Type B pancreatic cell (in vitro differentiated cells): ENCODE measurements around the gene TNFAIP3. TPM values are rescaled to one million over a fixed set of nuclear protein-coding genes. Genes with fewer than 3 reads are reported as not detected.

Experiments
- DNase-seq: peaks from one replicate; pipeline ENCODE4 v3.0.0; 2021; ENCODE audit warnings: mixed read lengths; ENCODE audit not compliant: unreplicated experiment; ENCODE audit errors: extremely low spot score
- H3K27ac Mint-ChIP-seq: 2 replicates; pipeline ENCODE4 v1.8.0; 2021; ENCODE audit warnings: mild to moderate bottlenecking, mixed read lengths
- H3K27me3 Mint-ChIP-seq: 2 replicates; pipeline ENCODE4 v1.8.0; 2021; ENCODE audit warnings: mixed read lengths
- H3K36me3 Mint-ChIP-seq: 2 replicates; pipeline ENCODE4 v1.8.0; 2021; ENCODE audit warnings: mixed read lengths
- H3K4me1 Mint-ChIP-seq: one replicate; pipeline ENCODE4 v1.8.0; 2021; ENCODE audit warnings: mixed read lengths; ENCODE audit not compliant: unreplicated experiment
- H3K4me3 Mint-ChIP-seq: 2 replicates; pipeline ENCODE4 v1.8.0; 2021; ENCODE audit warnings: mild to moderate bottlenecking, mixed read lengths
- H3K9me3 Mint-ChIP-seq: 2 replicates; pipeline ENCODE4 v1.8.0; 2021; ENCODE audit warnings: mixed read lengths
- total RNA-seq: library from RNA; stranded (reverse); gene quantifications from 2 replicates; pipeline ENCODE4 v1.2.1, GENCODE V29; 2021; ENCODE audit warnings: low replicate concordance
- TF ChIP-seq, protein P1 (sequence below): fragments of 200-600 bp; sonication (generic); conservative IDR thresholded peaks from 2 replicates; pipeline ENCODE4 v1.5.0; 2021; ENCODE audit warnings: antibody characterized with exemption, mild to moderate bottlenecking

The TNFAIP3 gene
- total RNA-seq, 1 donor from 2014 or later, result 15.2 TPM

DNA sequence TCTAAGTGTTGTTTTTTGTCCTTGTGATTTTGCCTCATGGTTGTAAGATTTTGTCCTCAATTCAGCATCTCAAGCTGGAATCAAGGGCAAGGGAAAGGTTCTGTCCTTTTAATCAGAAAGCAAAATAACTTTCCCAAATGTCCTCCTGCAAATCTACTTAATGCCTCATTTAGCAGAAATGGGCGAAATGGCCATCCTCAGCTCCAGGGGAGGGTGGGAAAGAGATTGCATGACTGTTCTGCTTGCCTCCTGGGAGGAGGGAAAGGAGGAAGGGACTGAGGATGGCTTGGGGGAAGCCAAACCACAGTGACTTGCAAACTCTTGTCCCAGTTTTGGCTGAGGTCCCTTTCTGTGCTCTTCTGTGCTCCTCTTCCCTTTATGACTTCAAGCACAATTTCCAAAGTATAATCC, 43.4 kb downstream of the TNFAIP3 start:
- TF ChIP-seq, protein P1, sequence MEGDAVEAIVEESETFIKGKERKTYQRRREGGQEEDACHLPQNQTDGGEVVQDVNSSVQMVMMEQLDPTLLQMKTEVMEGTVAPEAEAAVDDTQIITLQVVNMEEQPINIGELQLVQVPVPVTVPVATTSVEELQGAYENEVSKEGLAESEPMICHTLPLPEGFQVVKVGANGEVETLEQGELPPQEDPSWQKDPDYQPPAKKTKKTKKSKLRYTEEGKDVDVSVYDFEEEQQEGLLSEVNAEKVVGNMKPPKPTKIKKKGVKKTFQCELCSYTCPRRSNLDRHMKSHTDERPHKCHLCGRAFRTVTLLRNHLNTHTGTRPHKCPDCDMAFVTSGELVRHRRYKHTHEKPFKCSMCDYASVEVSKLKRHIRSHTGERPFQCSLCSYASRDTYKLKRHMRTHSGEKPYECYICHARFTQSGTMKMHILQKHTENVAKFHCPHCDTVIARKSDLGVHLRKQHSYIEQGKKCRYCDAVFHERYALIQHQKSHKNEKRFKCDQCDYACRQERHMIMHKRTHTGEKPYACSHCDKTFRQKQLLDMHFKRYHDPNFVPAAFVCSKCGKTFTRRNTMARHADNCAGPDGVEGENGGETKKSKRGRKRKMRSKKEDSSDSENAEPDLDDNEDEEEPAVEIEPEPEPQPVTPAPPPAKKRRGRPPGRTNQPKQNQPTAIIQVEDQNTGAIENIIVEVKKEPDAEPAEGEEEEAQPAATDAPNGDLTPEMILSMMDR, result no peak
- no peak overlapping the region for H3K27ac Mint-ChIP-seq
- H3K36me3 Mint-ChIP-seq, result no peaks in the 10 kb centered on the region
- H3K27me3 Mint-ChIP-seq, result peaks cover 11% of the 10 kb centered on the region
- H3K4me3 Mint-ChIP-seq, result no peak overlapping the region
- H3K4me1 Mint-ChIP-seq, result peaks cover 13% of the 10 kb centered on the region
- DNase-seq, result no peak
- peaks cover 4% of the 10 kb centered on the region for H3K9me3 Mint-ChIP-seq

DNA sequence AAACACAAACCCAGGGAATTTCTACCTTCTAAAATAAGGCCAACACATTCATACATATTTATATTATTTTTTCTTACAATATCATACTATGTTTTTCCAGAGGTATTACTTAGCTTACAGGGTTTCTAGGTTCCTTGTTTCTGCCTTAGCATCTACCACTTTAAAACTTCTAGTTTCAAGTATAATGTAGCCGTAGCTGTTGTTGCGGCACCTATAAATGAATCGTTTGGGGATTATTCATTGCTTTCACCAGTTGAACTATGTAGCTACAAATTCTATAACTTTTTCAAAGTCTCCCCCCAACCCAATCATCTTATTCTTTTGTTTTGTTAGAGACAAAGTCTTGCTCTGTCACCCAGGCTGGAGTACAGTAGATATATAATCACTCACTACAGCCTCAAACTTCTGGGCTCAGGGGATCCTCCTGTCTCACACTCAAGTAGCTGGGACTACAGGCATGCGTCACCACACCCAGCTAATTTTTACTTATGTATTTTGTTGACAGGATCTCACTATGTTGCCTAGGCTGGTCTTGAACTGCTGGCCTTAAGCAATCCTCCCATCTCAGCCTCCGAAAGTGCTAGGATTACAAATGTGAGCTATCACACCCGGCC, 43.9 kb downstream of the TNFAIP3 start:
- Mint-ChIP-seq H3K9me3 (peaks cover 4% of the 10 kb centered on the region), H3K36me3 (no peaks in the 10 kb centered on the region), H3K4me1 (peaks cover 11% of the 10 kb centered on the region), H3K4me3 (no peak overlapping the region), H3K27me3 (peaks cover 11% of the 10 kb centered on the region), H3K27ac (no peak overlapping the region)
- TF ChIP-seq, protein P1, result no peak
- DNase-seq, result no peak

DNA sequence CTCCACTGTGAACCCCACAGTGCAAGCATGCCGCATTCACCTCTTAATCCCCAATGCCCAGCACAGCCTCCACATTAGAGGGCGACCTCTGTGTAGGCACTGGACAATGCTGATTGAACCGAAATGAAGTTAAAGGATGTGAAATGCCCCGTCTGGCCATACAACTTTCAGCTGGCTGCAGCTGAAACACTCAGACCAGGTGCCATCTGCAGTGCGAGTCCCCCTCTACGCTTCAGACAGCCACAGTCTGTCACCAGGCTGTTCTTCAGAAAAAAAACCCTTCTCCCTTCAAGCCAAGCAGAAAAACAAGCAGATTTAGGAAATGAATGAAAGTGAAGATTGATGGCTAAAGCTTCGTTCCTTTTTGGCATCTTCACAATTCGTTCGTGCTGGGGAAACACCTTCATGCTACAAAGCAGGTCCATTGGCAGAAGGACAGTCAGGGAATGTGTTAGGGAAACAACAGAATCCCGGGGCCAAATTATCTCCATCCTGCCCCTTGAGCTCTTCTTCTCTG, 44.7 kb downstream of the TNFAIP3 start:
- DNase-seq, result no peak
- TF ChIP-seq, protein P1, result no peak
- no peak overlapping the region for H3K27ac Mint-ChIP-seq
- peaks cover 11% of the 10 kb centered on the region for H3K27me3 Mint-ChIP-seq
- H3K4me3 Mint-ChIP-seq, result peak overlapping the region; percentile 17
- H3K4me1 Mint-ChIP-seq, result peaks cover 11% of the 10 kb centered on the region
- peaks cover 4% of the 10 kb centered on the region for H3K9me3 Mint-ChIP-seq
- no peaks in the 10 kb centered on the region for H3K36me3 Mint-ChIP-seq

DNA sequence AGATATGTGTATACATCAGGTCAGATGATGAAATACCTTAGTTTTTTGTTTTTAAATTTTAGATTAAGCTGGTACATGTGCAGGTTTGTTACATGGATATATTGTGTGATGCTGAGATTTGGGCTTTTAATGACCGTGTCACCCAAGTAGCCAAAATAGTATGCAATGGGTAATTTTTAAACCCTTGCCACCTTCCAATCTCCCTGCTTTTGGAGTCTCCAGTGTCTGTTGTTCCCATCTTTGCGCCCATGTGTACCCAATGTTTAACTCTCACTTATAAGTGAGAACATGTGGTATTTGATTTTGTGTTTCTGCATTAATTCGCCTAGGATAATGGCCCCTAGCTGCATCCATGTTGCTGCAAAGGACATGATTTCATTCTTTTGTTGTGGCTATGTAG, 45.8 kb downstream of the TNFAIP3 start:
- H3K4me3 Mint-ChIP-seq, result no peak overlapping the region
- DNase-seq, result no peak
- H3K4me1 Mint-ChIP-seq, result peaks cover 11% of the 10 kb centered on the region
- no peak overlapping the region for H3K27ac Mint-ChIP-seq
- TF ChIP-seq, protein P1, result no peak
- peaks cover 4% of the 10 kb centered on the region for H3K9me3 Mint-ChIP-seq
- no peaks in the 10 kb centered on the region for H3K36me3 Mint-ChIP-seq
- peaks cover 11% of the 10 kb centered on the region for H3K27me3 Mint-ChIP-seq

DNA sequence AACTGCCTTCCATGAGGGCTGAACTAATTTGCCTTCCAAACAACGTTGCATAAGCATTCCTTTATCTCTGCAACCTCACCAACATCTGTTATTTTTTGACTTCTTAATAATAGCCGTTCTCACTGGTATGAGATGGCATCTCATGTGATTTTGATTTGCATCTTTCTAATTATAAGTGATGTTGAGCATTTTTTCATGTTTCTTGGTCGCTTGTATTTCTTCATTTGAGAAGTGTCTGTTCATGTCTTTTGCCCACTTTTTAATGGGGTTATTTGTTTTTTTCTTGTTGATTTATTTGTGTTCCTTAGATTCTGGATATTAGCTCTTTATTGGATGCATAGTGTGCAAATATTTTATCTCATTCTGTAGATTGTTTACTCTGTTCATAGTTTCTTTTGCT, 46.4 kb downstream of the TNFAIP3 start:
- no peak for DNase-seq
- H3K9me3 Mint-ChIP-seq, result peaks cover 4% of the 10 kb centered on the region
- H3K4me3 Mint-ChIP-seq, result no peak overlapping the region
- no peak overlapping the region for H3K27ac Mint-ChIP-seq
- H3K36me3 Mint-ChIP-seq, result no peaks in the 10 kb centered on the region
- peaks cover 11% of the 10 kb centered on the region for H3K4me1 Mint-ChIP-seq
- H3K27me3 Mint-ChIP-seq, result peaks cover 11% of the 10 kb centered on the region
- TF ChIP-seq, protein P1, result no peak
